ENCODE measurements around the gene CTDSP1. TPM values are rescaled to one million over a fixed set of nuclear protein-coding genes. Genes with fewer than 3 reads are reported as not detected.
A peak's percentile ranks its signal among the peaks of the same experiment; 100 is the strongest.

Gene CTDSP1
- total and polyA plus RNA-seq, 7 donors, result 75.1 to 120 (median 82.6) TPM

- Histone ChIP-seq H3K27ac (no peak overlapping the region), H3K36me3 (no peaks in the 10 kb centered on the region), H3K9me3 (no peaks in the 10 kb centered on the region), H3K27me3 (no peaks in the 10 kb centered on the region), H3K4me1 (peaks cover 0 to 14% (median 12%) of the 10 kb centered on the region in 4 donors), H3K4me3 (no peak overlapping the region)
- 88 to 90% methylated on average over 5 of the region's 5 CpGs for WGBS, 2 donors
- intact Hi-C loops (cut with DNase I), result no loop called here
- no peak for DNase-seq
- no peak for TF ChIP-seq POLR2A (IDR thresholded peaks at IDR 0.05)
- TF ChIP-seq, protein P1, sequence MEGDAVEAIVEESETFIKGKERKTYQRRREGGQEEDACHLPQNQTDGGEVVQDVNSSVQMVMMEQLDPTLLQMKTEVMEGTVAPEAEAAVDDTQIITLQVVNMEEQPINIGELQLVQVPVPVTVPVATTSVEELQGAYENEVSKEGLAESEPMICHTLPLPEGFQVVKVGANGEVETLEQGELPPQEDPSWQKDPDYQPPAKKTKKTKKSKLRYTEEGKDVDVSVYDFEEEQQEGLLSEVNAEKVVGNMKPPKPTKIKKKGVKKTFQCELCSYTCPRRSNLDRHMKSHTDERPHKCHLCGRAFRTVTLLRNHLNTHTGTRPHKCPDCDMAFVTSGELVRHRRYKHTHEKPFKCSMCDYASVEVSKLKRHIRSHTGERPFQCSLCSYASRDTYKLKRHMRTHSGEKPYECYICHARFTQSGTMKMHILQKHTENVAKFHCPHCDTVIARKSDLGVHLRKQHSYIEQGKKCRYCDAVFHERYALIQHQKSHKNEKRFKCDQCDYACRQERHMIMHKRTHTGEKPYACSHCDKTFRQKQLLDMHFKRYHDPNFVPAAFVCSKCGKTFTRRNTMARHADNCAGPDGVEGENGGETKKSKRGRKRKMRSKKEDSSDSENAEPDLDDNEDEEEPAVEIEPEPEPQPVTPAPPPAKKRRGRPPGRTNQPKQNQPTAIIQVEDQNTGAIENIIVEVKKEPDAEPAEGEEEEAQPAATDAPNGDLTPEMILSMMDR (IDR thresholded peaks at IDR 0.05), result no peak
- no peak for TF ChIP-seq EP300 (IDR thresholded peaks at IDR 0.05)
- TF ChIP-seq POLR2AphosphoS5 (IDR thresholded peaks at IDR 0.05), result no peak
These were observed 21.6 kb upstream of the CTDSP1 start for GRCh38 chr2:218378053-218378452.

DNA sequence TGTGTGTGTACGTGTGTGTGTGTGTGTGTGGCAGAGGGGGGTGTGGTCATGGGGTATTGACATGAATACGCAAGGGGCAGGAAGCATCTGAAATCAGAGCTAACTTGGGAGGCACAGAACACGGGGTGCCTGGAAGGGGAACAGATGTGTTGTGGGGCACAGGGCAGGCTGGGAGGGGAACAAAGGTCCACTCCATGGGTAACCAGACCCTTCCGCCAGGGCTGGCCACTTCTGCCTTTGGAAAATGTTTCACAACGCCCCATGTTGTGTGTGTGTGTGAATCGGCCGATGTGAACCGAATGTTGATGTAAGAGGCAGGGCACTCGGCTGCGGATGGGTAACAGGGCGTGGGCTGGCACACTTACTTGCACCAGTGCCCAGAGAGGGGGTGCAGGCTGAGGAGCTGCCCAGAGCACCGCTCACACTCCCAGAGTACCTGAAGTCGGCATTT is 17.7 kb upstream of the CTDSP1 start, which contains the start of gene SLC11A1:
Gene SLC11A1, plus strand, starts transcription at position 358 of the 451 bp plus-strand sequence. CDS start 96 bp downstream, outside the sequence.
- intact Hi-C loops (cut with DNase I), result no loop called here
- TF ChIP-seq POLR2AphosphoS5 (IDR thresholded peaks at IDR 0.05) (peak in 3 of 4 donors; percentile 34 to 60 (median 56)), EP300 (IDR thresholded peaks at IDR 0.05) (peak in 3 of 4 donors; percentile 12 to 67 (median 17)), POLR2A (IDR thresholded peaks at IDR 0.05) (peak in 1 of 2 donors; percentile 25)
- TF ChIP-seq, protein P1 (IDR thresholded peaks at IDR 0.05), result no peak
- Histone ChIP-seq H3K9me3 (no peaks in the 10 kb centered on the region), H3K36me3 (no peaks in the 10 kb centered on the region), H3K4me3 (peak within 1 kb of the TSS in 3 of 4 donors; percentile 9 to 37 (median 30)), H3K27ac (peak within 1 kb of the TSS in 3 of 4 donors; percentile 20 to 57 (median 47)), H3K4me1 (peaks cover 0 to 3% (median 0%) of the 10 kb centered on the region in 4 donors), H3K27me3 (no peaks in the 10 kb centered on the region)
- 67 to 82% methylated on average over 13 of the region's 13 CpGs for WGBS, 2 donors
- peak; percentile 87 for DNase-seq

DNA sequence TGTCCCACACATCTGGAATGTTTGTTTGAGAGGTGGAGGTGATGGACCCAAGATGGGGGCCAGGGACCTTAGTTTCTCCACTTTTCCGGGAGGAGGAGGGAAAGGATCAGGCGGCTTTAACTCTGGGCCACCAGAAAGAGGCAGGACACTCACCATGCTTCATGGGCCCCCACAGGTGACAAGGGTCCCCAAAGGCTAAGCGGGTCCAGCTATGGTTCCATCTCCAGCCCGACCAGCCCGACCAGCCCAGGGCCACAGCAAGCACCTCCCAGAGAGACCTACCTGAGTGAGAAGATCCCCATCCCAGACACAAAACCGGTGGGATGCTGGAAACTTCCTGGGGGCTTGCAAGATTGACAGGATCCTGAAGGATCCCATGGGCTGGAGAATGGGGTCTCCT is 16.9 kb upstream of the CTDSP1 start:
- no peak for DNase-seq
- WGBS, 2 donors, result 94% methylated on average over 6 of the region's 6 CpGs
- no peak for TF ChIP-seq POLR2A (IDR thresholded peaks at IDR 0.05)
- no peak for TF ChIP-seq POLR2AphosphoS5 (IDR thresholded peaks at IDR 0.05)
- TF ChIP-seq, protein P1 (IDR thresholded peaks at IDR 0.05), result no peak
- no peak for TF ChIP-seq EP300 (IDR thresholded peaks at IDR 0.05)
- Histone ChIP-seq H3K27me3 (no peaks in the 10 kb centered on the region), H3K36me3 (no peaks in the 10 kb centered on the region), H3K27ac (peak overlapping the region in 3 of 4 donors; percentile 20 to 57 (median 47)), H3K4me3 (peak overlapping the region in 3 of 4 donors; percentile 9 to 37 (median 30)), H3K9me3 (no peaks in the 10 kb centered on the region), H3K4me1 (peaks cover 0 to 11% (median 5%) of the 10 kb centered on the region in 4 donors)
- intact Hi-C loops (cut with DNase I), result no loop called here

GRCh38 chr2:218383892-218384519 is 15.7 kb upstream of the CTDSP1 start:
- peak overlapping the region in 2 of 4 donors; percentile 30 to 37 for H3K4me3 ChIP-seq
- DNase-seq, result no peak

More at GRCh38 chr2:218383892-218384519, 15.7 kb upstream of the CTDSP1 start:
- TF ChIP-seq POLR2A (IDR thresholded peaks at IDR 0.05) (no peak), EP300 (IDR thresholded peaks at IDR 0.05) (no peak), POLR2AphosphoS5 (IDR thresholded peaks at IDR 0.05) (no peak)
- TF ChIP-seq, protein P1 (IDR thresholded peaks at IDR 0.05), result no peak
- H3K27me3 ChIP-seq, result no peaks in the 10 kb centered on the region
- H3K9me3 ChIP-seq, result no peaks in the 10 kb centered on the region
- peaks cover 0 to 15% (median 9%) of the 10 kb centered on the region in 4 donors for H3K4me1 ChIP-seq
- intact Hi-C loops (cut with DNase I), result no loop called here
- 89% methylated on average over 10 of the region's 10 CpGs for WGBS, 2 donors
- H3K36me3 ChIP-seq, result no peaks in the 10 kb centered on the region
- H3K27ac ChIP-seq, result peak overlapping the region in 1 of 4 donors; percentile 37
